ENCODE results near the gene NDUFS1.
"Not testable (repeated sequence)": the region's sequence is repeated elsewhere in the genome, so short reads cannot be mapped to it uniquely, and the experiment has no call there.

Gene NDUFS1

DNA sequence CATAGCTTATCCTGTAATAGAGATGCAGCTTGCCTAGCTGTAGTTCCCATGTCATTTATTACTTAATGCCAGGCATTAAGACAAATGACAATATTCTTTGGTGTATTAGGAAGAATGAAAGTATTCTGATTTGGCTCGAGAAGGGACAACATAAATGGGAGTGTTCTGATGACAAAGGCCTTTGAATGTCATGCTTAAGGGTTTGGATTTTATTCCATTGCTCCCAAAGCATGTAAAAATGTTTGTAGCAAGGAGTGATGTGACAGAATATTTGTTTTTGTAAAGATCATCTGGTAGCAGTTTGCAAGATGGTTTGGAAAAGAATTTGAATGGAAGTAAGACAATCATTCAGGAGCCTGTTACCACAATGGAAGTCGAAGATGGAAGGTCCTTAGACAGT is 30.9 kb upstream of the NDUFS1 start:
- Histone ChIP-seq H3K36me3 (ENCODE audit: insufficient read depth, low read depth, low read length) (no peaks in the 10 kb centered on the region), H3K9ac (ENCODE audit: low read depth, low read length) (no peak overlapping the region), H3K27ac (ENCODE audit: low read length) (no peak overlapping the region), H3K4me3 (ENCODE audit: low read length) (no peak overlapping the region), H3K9me3 (ENCODE audit: insufficient read depth, low read depth, low read length) (no peaks in the 10 kb centered on the region), H3K4me1 (ENCODE audit: insufficient read depth, low read length) (no peaks in the 10 kb centered on the region), H3K27me3 (ENCODE audit: insufficient read depth, low read length) (no peaks in the 10 kb centered on the region)

DNA sequence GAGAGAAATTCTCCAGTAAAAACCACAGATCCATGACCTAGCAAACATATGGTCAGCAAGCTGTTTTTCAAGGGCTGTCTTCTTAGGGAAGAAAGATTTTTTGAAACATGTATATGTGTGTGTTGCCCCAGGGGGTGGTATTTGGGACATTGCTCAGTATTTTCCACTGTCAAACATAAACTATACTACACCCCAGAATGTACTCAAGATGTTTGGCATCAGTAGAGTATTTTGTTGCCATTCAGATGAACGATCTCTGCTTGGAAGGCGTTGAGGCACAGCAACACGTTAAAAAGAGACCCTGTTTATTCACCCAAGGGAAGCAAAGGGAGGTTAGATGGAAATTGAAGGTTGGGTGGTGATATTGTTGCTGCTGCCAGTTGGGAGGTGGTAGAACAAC is 30.4 kb upstream of the NDUFS1 start:
- H3K9me3 ChIP-seq (ENCODE audit: insufficient read depth, low read depth, low read length): no peaks in the 10 kb centered on the region

GRCh38 chr2:206181526-206181925 is 22.3 kb upstream of the NDUFS1 start:
- H3K9me3 ChIP-seq (ENCODE audit: insufficient read depth, low read depth, low read length); H3K36me3 ChIP-seq (ENCODE audit: insufficient read depth, low read depth, low read length); H3K27me3 ChIP-seq (ENCODE audit: insufficient read depth, low read length); H3K27ac ChIP-seq (ENCODE audit: low read length); H3K9ac ChIP-seq (ENCODE audit: low read depth, low read length); H3K4me3 ChIP-seq (ENCODE audit: low read length); H3K4me1 ChIP-seq (ENCODE audit: insufficient read depth, low read length): not testable (repeated sequence)

More for the DNA sequence above, 30.4 kb upstream of the NDUFS1 start:
- Histone ChIP-seq H3K4me1 (ENCODE audit: insufficient read depth, low read length) (no peaks in the 10 kb centered on the region), H3K27ac (ENCODE audit: low read length) (no peak overlapping the region), H3K4me3 (ENCODE audit: low read length) (no peak overlapping the region), H3K9ac (ENCODE audit: low read depth, low read length) (no peak overlapping the region), H3K27me3 (ENCODE audit: insufficient read depth, low read length) (no peaks in the 10 kb centered on the region), H3K36me3 (ENCODE audit: insufficient read depth, low read depth, low read length) (no peaks in the 10 kb centered on the region)

- H3K9ac ChIP-seq (ENCODE audit: low read depth, low read length): no peak overlapping the region
- no peak overlapping the region for H3K4me3 ChIP-seq (ENCODE audit: low read length)
- H3K9me3 ChIP-seq (ENCODE audit: insufficient read depth, low read depth, low read length): no peaks in the 10 kb centered on the region
- no peaks in the 10 kb centered on the region for H3K4me1 ChIP-seq (ENCODE audit: insufficient read depth, low read length)
- H3K27me3 ChIP-seq (ENCODE audit: insufficient read depth, low read length): no peaks in the 10 kb centered on the region
- no peaks in the 10 kb centered on the region for H3K36me3 ChIP-seq (ENCODE audit: insufficient read depth, low read depth, low read length)
- H3K27ac ChIP-seq (ENCODE audit: low read length): no peak overlapping the region
Observed at GRCh38 chr2:206176901-206177300, 17.7 kb upstream of the NDUFS1 start.

DNA sequence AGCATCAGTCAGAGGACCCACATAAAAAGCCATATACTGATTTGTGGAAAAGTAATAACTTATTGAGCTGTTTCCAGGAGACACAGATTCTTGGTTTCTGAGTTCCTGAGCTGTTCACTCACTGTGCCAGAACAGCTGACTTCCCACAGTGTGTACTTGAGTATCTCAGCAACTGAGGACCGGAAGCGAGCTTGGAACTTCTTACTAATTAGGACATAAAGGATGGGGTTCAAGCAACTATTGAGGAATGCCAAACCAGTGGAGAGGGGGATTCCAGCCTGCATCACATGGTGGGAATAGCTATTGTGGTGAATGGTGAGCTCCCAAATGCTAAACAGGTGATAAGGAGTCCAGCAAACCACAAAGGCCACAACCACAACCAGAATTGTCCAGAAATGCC is 16.9 kb upstream of the NDUFS1 start:
- Histone ChIP-seq H3K27ac (ENCODE audit: low read length) (no peak overlapping the region), H3K9ac (ENCODE audit: low read depth, low read length) (no peak overlapping the region), H3K4me3 (ENCODE audit: low read length) (no peak overlapping the region), H3K27me3 (ENCODE audit: insufficient read depth, low read length) (no peaks in the 10 kb centered on the region), H3K4me1 (ENCODE audit: insufficient read depth, low read length) (no peaks in the 10 kb centered on the region), H3K36me3 (ENCODE audit: insufficient read depth, low read depth, low read length) (no peaks in the 10 kb centered on the region), H3K9me3 (ENCODE audit: insufficient read depth, low read depth, low read length) (no peaks in the 10 kb centered on the region)

GRCh38 chr2:206173147-206173546 is 13.9 kb upstream of the NDUFS1 start:
- no peak overlapping the region for H3K4me3 ChIP-seq (ENCODE audit: low read length)
- no peaks in the 10 kb centered on the region for H3K27me3 ChIP-seq (ENCODE audit: insufficient read depth, low read length)
- H3K9me3 ChIP-seq (ENCODE audit: insufficient read depth, low read depth, low read length): peaks cover 4% of the 10 kb centered on the region
- H3K9ac ChIP-seq (ENCODE audit: low read depth, low read length): no peak overlapping the region
- no peaks in the 10 kb centered on the region for H3K36me3 ChIP-seq (ENCODE audit: insufficient read depth, low read depth, low read length)
- no peaks in the 10 kb centered on the region for H3K4me1 ChIP-seq (ENCODE audit: insufficient read depth, low read length)
- no peak overlapping the region for H3K27ac ChIP-seq (ENCODE audit: low read length)

DNA sequence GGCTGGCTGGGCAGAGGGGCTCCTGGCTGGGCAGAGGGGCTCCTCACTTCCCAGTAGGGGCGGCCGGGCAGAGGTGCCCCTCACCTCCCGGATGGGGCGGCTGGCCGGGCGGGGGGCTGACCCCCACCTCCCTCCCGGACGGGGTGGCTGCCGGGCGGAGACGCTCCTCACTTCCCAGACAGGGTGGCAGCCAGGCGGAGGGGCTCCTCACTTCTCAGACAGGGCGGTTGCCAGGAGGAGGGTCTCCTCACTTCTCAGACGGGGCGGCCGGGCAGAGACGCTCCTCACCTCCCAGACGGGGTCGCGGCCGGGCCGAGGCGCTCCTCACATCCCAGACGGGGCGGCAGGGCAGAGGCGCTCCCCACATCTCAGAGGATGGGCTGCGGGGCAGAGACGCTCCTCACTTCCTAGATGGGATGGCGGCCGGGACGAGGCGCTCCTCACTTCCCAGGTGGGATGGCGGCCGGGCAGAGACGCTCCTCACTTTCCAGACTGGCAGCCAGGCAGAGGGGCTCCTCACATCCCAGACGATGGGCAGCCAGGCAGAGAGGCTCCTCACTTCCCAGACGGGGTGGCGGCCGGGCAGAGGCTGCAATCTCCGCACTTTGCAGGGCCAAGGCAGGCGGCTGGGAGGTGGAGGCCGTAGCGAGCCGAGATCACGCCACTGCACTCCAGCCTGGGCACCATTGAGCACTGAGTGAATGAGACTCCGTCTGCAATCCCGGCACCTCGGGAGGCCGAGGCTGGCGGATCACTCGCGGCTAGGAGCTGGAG is 12.6 kb upstream of the NDUFS1 start:
- H3K9ac ChIP-seq (ENCODE audit: low read depth, low read length); H3K4me3 ChIP-seq (ENCODE audit: low read length); H3K27me3 ChIP-seq (ENCODE audit: insufficient read depth, low read length); H3K4me1 ChIP-seq (ENCODE audit: insufficient read depth, low read length); H3K27ac ChIP-seq (ENCODE audit: low read length); H3K36me3 ChIP-seq (ENCODE audit: insufficient read depth, low read depth, low read length); H3K9me3 ChIP-seq (ENCODE audit: insufficient read depth, low read depth, low read length): not testable (repeated sequence)

DNA sequence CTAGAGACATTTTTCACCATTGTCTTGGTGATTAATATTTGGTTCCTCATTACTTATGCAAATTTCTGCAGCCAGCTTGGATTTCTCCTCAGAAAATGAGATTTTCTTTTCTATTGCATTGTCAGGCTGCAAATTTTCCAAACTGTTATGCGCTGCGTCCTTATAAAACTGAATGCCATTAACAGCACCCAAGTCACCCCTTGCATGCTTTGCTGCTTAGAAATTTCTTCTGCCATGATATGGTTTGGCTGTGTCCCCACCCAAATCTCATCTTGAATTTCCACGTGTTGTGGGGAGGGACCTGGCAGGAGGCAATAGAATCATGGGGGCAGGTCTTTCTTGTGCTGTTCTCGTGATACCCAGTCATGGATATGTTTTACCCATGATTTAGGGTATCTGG is 9.0 kb upstream of the NDUFS1 start:
- not testable (repeated sequence) for H3K4me1 ChIP-seq (ENCODE audit: insufficient read depth, low read length); H3K4me3 ChIP-seq (ENCODE audit: low read length); H3K27me3 ChIP-seq (ENCODE audit: insufficient read depth, low read length); H3K9ac ChIP-seq (ENCODE audit: low read depth, low read length); H3K27ac ChIP-seq (ENCODE audit: low read length); H3K9me3 ChIP-seq (ENCODE audit: insufficient read depth, low read depth, low read length)
- H3K36me3 ChIP-seq (ENCODE audit: insufficient read depth, low read depth, low read length): peaks cover 19% of the 10 kb centered on the region; the same call in 1 of the 2 replicates

DNA sequence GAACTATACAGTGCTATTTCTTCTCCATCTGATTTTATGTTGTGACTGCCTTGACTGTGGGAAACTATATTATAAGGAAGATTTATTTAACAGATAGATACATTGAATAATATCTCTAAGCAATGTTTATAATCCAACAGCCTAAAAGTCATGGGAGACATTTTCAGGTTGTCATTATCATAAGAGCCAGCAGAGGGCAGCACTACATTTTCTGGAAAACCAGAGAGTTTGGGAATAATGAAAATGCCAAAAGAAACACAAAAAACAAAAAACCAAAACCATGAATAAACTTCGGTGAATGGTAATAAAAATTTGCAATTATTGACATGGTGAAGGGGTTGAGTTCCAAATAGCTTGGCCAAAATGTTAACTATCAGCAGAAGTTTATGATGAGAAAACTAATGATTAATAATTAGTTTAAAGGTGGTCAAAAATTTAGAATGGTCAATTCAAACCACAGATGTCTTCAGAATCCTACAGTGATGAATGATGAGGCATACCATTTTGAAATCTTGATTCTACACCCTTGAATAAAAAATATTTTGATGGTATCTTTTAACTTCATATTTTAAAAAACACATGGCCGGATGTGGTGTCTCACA is 5.1 kb upstream of the NDUFS1 start:
- H3K36me3 ChIP-seq (ENCODE audit: insufficient read depth, low read depth, low read length): peaks cover 50% of the 10 kb centered on the region
- H3K9me3 ChIP-seq (ENCODE audit: insufficient read depth, low read depth, low read length): no peaks in the 10 kb centered on the region; the same call in 1 of the 2 replicates
- 0 out of 2 replicates have a peak, but pooled peaks cover 3% of the 10 kb centered on the region for H3K4me1 ChIP-seq (ENCODE audit: insufficient read depth, low read length)
- no peak overlapping the region for H3K9ac ChIP-seq (ENCODE audit: low read depth, low read length)
- H3K4me3 ChIP-seq (ENCODE audit: low read length): no peak overlapping the region
- H3K27ac ChIP-seq (ENCODE audit: low read length): no peak overlapping the region
- no peaks in the 10 kb centered on the region for H3K27me3 ChIP-seq (ENCODE audit: insufficient read depth, low read length)

- no peak overlapping the region for H3K4me3 ChIP-seq (ENCODE audit: low read length)
- no peak overlapping the region for H3K9ac ChIP-seq (ENCODE audit: low read depth, low read length)
- no peak overlapping the region for H3K27ac ChIP-seq (ENCODE audit: low read length)
- no peaks in the 10 kb centered on the region for H3K9me3 ChIP-seq (ENCODE audit: insufficient read depth, low read depth, low read length)
- H3K36me3 ChIP-seq (ENCODE audit: insufficient read depth, low read depth, low read length): peaks cover 50% of the 10 kb centered on the region
- H3K27me3 ChIP-seq (ENCODE audit: insufficient read depth, low read length): no peaks in the 10 kb centered on the region
- 0 out of 2 replicates have a peak, but pooled peaks cover 3% of the 10 kb centered on the region for H3K4me1 ChIP-seq (ENCODE audit: insufficient read depth, low read length)
Observed at GRCh38 chr2:206163251-206163880, 4.1 kb upstream of the NDUFS1 start.

DNA sequence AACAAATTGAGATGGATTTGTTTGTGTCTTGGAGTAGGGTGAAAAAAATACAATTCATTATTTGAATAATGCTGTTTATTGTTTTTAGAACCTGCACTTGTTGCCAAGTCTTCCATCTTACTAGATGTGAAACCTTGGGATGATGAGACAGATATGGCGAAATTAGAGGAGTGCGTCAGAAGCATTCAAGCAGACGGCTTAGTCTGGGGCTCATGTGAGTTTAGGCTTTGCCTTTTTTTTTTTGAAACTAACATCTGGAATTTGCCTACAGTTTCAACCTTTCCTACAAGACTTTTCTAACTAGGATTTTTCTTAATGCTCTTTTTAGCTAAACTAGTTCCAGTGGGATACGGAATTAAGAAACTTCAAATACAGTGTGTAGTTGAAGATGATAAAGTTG is 3.2 kb upstream of the NDUFS1 start:
- not testable (repeated sequence) for H3K9me3 ChIP-seq (ENCODE audit: insufficient read depth, low read depth, low read length); H3K27ac ChIP-seq (ENCODE audit: low read length); H3K27me3 ChIP-seq (ENCODE audit: insufficient read depth, low read length); H3K4me1 ChIP-seq (ENCODE audit: insufficient read depth, low read length); H3K4me3 ChIP-seq (ENCODE audit: low read length); H3K9ac ChIP-seq (ENCODE audit: low read depth, low read length)
- H3K36me3 ChIP-seq (ENCODE audit: insufficient read depth, low read depth, low read length): peaks cover 50% of the 10 kb centered on the region

- Histone ChIP-seq H3K27me3 (ENCODE audit: insufficient read depth, low read length) (no peaks in the 10 kb centered on the region), H3K9me3 (ENCODE audit: insufficient read depth, low read depth, low read length) (no peaks in the 10 kb centered on the region), H3K4me1 (ENCODE audit: insufficient read depth, low read length) (peaks cover 7% of the 10 kb centered on the region; the same call in 1 of the 2 replicates), H3K36me3 (ENCODE audit: insufficient read depth, low read depth, low read length) (peaks cover 50% of the 10 kb centered on the region), H3K4me3 (ENCODE audit: low read length) (peak overlapping the region; percentile 91), H3K9ac (ENCODE audit: low read depth, low read length) (peak overlapping the region; percentile 99), H3K27ac (ENCODE audit: low read length) (peak overlapping the region; percentile 31)
Observed at GRCh38 chr2:206160807-206161179, 1.5 kb upstream of the NDUFS1 start.
